IPS-18a (cell line): ENCODE data around the gene TRMU.
A peak's percentile ranks its signal among the peaks of the same experiment; 100 is the strongest.

Experiments
- H3K27ac ChIP-seq: one replicate; pipeline ENCODE4 v1.5.1; 2013; ENCODE audit warnings: low read length
- H3K27me3 ChIP-seq: one replicate; pipeline ENCODE4 v1.6.1; 2013; ENCODE audit warnings: mild to moderate bottlenecking, low read length; ENCODE audit not compliant: control insufficient read depth, insufficient read depth
- H3K36me3 ChIP-seq: one replicate; pipeline ENCODE4 v1.6.1; 2013; ENCODE audit warnings: low read depth, low read length; ENCODE audit not compliant: control insufficient read depth
- H3K4me1 ChIP-seq: one replicate; pipeline ENCODE4 v1.6.1; 2013; ENCODE audit warnings: low read depth, low read length; ENCODE audit not compliant: control insufficient read depth
- H3K4me3 ChIP-seq: one replicate; pipeline ENCODE4 v1.5.1; 2013; ENCODE audit warnings: low read length
- H3K9ac ChIP-seq: one replicate; pipeline ENCODE4 v1.6.1; 2013; ENCODE audit warnings: mild to moderate bottlenecking, low read length, moderate library complexity
- H3K9me3 ChIP-seq: one replicate; pipeline ENCODE4 v1.6.1; 2013; ENCODE audit warnings: low read depth, low read length; ENCODE audit not compliant: control insufficient read depth

The TRMU gene

GRCh38 chr22:46292732-46293131 lies 42.8 kb upstream of the TRMU start:
- Histone ChIP-seq H3K9me3 (no peaks in the 10 kb centered on the region), H3K4me1 (no peaks in the 10 kb centered on the region), H3K4me3 (no peak overlapping the region), H3K9ac (no peak overlapping the region), H3K36me3 (peaks cover 3% of the 10 kb centered on the region), H3K27ac (no peak overlapping the region), H3K27me3 (no peaks in the 10 kb centered on the region)

GRCh38 chr22:46293577-46294260 lies 41.8 kb upstream of the TRMU start:
- H3K27ac ChIP-seq: no peak overlapping the region
- peaks cover 5% of the 10 kb centered on the region for H3K36me3 ChIP-seq
- H3K9ac ChIP-seq: no peak overlapping the region
- no peaks in the 10 kb centered on the region for H3K9me3 ChIP-seq
- H3K4me3 ChIP-seq: no peak overlapping the region
- H3K27me3 ChIP-seq: no peaks in the 10 kb centered on the region
- H3K4me1 ChIP-seq: no peaks in the 10 kb centered on the region

- no peak overlapping the region for H3K9ac ChIP-seq
- H3K4me1 ChIP-seq: no peaks in the 10 kb centered on the region
- H3K27me3 ChIP-seq: no peaks in the 10 kb centered on the region
- H3K4me3 ChIP-seq: no peak overlapping the region
- peaks cover 14% of the 10 kb centered on the region for H3K36me3 ChIP-seq
- H3K27ac ChIP-seq: no peak overlapping the region
- no peaks in the 10 kb centered on the region for H3K9me3 ChIP-seq
Observed at GRCh38 chr22:46294784-46295183, 40.7 kb upstream of the TRMU start.

GRCh38 chr22:46295277-46295971 lies 40.1 kb upstream of the TRMU start:
- Histone ChIP-seq H3K27me3 (no peaks in the 10 kb centered on the region), H3K4me3 (peak overlapping the region; percentile 93), H3K4me1 (no peaks in the 10 kb centered on the region), H3K27ac (no peak overlapping the region), H3K9ac (peak overlapping the region; percentile 56), H3K9me3 (no peaks in the 10 kb centered on the region), H3K36me3 (peaks cover 18% of the 10 kb centered on the region)

- Histone ChIP-seq H3K4me1 (no peaks in the 10 kb centered on the region), H3K9ac (peak within 1 kb of the TSS; percentile 69), H3K9me3 (no peaks in the 10 kb centered on the region), H3K27me3 (no peaks in the 10 kb centered on the region), H3K36me3 (peaks cover 26% of the 10 kb centered on the region), H3K27ac (peak within 1 kb of the TSS; percentile 11), H3K4me3 (peak within 1 kb of the TSS; percentile 93)
Observed at GRCh38 chr22:46296257-46297150, 39.0 kb upstream of the TRMU start, which contains the start of gene GTSE1. Gene GTSE1 (plus strand): TSS chr22:46296870. CDS start chr22:46297401, 531 bp downstream.

GRCh38 chr22:46297151-46297812 lies 38.2 kb upstream of the TRMU start:
- peaks cover 26% of the 10 kb centered on the region for H3K36me3 ChIP-seq
- H3K27ac ChIP-seq: no peak overlapping the region
- H3K4me3 ChIP-seq: peak overlapping the region; percentile 93
- no peaks in the 10 kb centered on the region for H3K4me1 ChIP-seq
- H3K27me3 ChIP-seq: no peaks in the 10 kb centered on the region
- H3K9me3 ChIP-seq: no peaks in the 10 kb centered on the region
- peak overlapping the region; percentile 69 for H3K9ac ChIP-seq

GRCh38 chr22:46299101-46299500 lies 36.4 kb upstream of the TRMU start:
- H3K36me3 ChIP-seq: peaks cover 30% of the 10 kb centered on the region
- no peak overlapping the region for H3K27ac ChIP-seq
- H3K4me3 ChIP-seq: no peak overlapping the region
- H3K9ac ChIP-seq: no peak overlapping the region
- no peaks in the 10 kb centered on the region for H3K4me1 ChIP-seq
- no peaks in the 10 kb centered on the region for H3K27me3 ChIP-seq
- no peaks in the 10 kb centered on the region for H3K9me3 ChIP-seq

- H3K36me3 ChIP-seq: peaks cover 30% of the 10 kb centered on the region
- no peaks in the 10 kb centered on the region for H3K9me3 ChIP-seq
- no peak overlapping the region for H3K27ac ChIP-seq
- H3K27me3 ChIP-seq: no peaks in the 10 kb centered on the region
- no peak overlapping the region for H3K4me3 ChIP-seq
- H3K4me1 ChIP-seq: no peaks in the 10 kb centered on the region
- H3K9ac ChIP-seq: no peak overlapping the region
Observed at GRCh38 chr22:46300491-46300890, 35.0 kb upstream of the TRMU start.

GRCh38 chr22:46303347-46303965 lies 32.1 kb upstream of the TRMU start:
- no peaks in the 10 kb centered on the region for H3K4me1 ChIP-seq

GRCh38 chr22:46308283-46308988 lies 27.1 kb upstream of the TRMU start:
- Histone ChIP-seq H3K9ac (no peak overlapping the region), H3K4me1 (no peaks in the 10 kb centered on the region), H3K9me3 (no peaks in the 10 kb centered on the region), H3K36me3 (peaks cover 32% of the 10 kb centered on the region), H3K27me3 (no peaks in the 10 kb centered on the region), H3K4me3 (no peak overlapping the region), H3K27ac (no peak overlapping the region)

More at GRCh38 chr22:46303347-46303965, 32.1 kb upstream of the TRMU start:
- no peaks in the 10 kb centered on the region for H3K9me3 ChIP-seq
- H3K9ac ChIP-seq: no peak overlapping the region
- H3K27ac ChIP-seq: no peak overlapping the region
- H3K36me3 ChIP-seq: peaks cover 36% of the 10 kb centered on the region
- H3K4me3 ChIP-seq: no peak overlapping the region
- H3K27me3 ChIP-seq: no peaks in the 10 kb centered on the region
